LHCN-M2 (cell line): ENCODE measurements around the gene NASP. TPM values are rescaled to one million over a fixed set of nuclear protein-coding genes. Genes with fewer than 3 reads are reported as not detected.

Source experiments
- DNase-seq: peaks from one replicate; pipeline ENCODE4 v3.0.0-alpha.2; 2012; ENCODE audit warnings: low read depth
- polyA plus RNA-seq: library from polyadenylated mRNA; unstranded; fragments of >200 nt; gene quantifications from one replicate; pipeline ENCODE4 v1.2.1, GENCODE V29; 2012; ENCODE audit warnings: missing spikeins
- total RNA-seq: library from RNA; depleted of rRNA; stranded (reverse); fragments of >200 nt; gene quantifications from 2 replicates; pipeline ENCODE4 v1.2.3, GENCODE V29; 2014; rRNA removed

The NASP gene
- 112 and 123 TPM in 2 replicates for total RNA-seq
- polyA plus RNA-seq, result 73.9 TPM

DNA sequence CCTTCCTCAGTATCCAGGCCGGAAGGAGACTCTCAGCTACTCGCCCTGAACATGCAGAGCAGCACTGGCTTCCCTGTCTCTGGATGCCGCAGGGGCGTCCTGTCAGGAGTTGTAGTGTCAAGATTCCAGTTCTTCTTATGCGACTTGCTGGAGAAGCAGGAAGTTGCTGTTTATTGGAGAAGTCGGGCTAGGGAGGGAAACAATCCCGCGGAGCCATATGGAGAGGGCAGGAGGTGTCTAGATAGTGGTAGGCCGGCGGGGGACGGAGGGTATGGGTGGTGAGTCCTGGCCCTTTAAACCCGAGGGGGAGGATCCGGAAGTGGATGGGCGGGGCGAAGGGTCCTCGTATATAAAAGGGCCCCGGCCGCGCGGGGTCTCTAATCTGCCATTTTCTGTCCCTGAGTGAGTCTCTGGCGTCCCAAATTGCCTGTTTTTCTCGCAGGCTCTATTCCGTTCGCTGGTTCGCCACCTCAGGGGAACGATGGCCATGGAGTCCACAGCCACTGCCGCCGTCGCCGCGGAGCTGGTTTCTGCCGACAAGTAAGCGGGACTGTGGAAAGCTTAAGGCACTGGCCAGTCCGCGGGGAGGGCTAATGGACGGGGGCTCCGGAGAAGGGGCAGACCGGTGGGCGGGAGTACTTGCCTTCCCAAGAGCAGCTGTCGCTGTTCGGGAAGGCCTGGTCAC is at the start of gene NASP:
Gene NASP, plus strand, starts transcription at position 376 of the 685 bp plus-strand sequence. Its CDS starts 106 bp downstream, at position 482.
- peak; percentile 79 for DNase-seq

DNA sequence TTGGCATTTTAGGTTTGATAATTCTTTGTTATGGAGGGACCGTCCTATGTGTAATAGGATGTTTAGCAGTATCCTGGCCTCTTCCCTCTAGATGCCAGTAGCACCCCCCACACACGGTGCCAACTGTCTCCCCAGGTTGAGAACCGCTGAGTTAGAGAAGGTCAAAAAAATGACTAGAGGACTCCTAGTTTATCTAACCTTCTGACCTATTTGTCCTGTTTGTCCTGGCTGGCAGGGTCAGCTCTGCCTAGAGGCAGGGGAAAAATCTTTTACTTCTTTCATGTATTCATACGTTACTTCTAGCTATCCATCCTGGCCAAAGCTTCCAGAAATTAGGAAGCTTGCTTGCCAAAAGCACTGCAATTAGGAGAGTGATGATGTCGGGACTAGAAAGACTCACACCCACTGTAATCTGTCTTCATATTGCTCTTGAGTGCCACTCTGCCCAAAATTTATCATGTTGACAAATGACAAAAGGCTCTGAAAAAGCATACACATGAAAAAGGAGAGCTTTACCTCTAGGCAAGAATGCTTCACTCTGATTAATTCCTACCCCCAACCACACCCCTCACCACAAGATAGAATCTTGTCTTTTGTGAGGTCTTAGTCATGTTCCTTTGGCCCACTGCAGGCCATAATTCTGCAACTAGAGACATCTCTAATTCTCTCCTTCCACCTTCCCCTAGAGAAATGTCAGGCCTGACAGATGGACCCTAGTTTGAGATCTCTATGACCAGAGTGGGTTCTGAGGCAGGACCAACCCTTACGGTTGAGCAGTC is 47.7 kb upstream of the NASP start:
- DNase-seq, result no peak

- DNase-seq, result no peak
These were observed 47.0 kb upstream of the NASP start for GRCh38 chr1:45536886-45537285.

GRCh38 chr1:45541193-45541592 is 42.6 kb upstream of the NASP start:
- no peak for DNase-seq

DNA sequence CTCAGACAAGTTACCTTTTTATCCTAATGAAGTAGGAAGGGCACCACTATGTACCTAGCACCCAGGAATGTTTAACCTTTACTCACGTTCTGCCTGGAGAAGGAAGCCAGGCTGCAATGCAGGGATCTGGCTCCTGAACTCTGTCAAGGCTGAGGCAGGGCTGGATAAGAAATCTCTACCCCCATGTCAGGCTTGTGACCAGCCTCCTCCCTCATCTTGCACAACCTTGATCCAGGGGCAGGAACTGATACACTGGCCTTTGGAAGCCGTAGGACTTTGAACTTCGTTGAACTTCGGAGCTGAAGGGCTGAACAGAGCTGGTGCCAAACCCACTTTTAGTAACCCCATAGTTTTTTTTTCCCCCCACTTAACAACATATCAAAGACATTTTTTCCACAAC is 41.2 kb upstream of the NASP start:
- DNase-seq, result no peak

DNA sequence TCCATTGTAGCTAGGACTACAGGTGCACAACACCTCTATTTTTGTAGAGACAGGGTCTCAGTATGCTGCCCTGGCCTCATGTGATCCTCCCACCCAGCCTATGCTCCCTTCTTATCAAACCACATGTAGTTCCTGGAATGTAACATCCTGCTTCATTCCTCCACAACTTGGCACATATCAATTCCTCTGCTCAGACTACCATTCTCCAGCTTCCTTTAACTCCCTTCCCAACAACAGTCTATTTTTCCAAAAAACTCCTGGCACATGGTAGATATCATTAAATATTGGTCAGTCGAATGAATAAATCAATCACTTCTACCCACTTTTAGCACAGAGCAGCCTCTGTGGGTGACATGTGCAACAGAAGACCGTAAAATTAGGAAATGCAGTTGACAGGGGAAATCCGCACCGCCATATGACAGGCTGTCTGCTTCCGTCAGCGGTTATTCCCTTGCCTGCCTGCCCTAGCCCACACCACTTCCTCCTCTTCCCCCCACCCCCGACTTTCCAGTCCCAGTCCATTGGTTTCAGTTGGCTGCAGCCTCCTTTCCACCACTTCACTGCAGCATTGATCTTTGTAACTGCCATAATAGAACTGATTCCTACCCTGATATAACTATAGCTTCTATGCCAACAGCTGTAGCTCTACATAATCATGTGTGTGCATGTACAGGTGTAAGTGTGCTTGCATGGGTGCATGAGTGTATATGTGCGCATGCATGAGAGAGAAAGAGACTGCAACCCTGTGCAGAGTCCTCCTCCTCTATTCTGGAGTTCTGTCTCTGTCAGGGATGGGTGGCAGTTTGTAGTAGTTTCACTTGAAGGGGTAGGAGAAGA is 40.0 kb upstream of the NASP start:
- DNase-seq, result no peak

DNA sequence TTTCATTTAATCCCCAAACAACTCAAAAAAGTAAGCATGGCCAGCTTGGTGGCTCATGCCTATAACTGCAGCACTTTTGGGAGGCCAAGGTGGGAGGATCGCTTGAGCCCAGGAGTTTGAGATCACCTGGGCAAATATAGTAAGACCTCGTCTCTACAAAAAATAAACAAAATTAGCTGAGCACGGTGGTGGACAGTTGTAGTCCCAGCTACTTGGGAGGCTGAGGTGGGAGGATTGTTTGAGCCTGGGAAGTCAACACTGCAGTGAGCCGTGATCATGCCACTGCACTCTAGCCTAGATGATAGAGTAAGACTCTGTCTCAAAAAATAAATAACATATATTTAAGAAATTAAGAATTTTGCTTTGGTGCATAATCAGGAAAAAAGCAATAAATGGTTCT is 39.3 kb upstream of the NASP start:
- DNase-seq, result no peak

- no peak for DNase-seq
These were observed 38.8 kb upstream of the NASP start for GRCh38 chr1:45545019-45545493.

DNA sequence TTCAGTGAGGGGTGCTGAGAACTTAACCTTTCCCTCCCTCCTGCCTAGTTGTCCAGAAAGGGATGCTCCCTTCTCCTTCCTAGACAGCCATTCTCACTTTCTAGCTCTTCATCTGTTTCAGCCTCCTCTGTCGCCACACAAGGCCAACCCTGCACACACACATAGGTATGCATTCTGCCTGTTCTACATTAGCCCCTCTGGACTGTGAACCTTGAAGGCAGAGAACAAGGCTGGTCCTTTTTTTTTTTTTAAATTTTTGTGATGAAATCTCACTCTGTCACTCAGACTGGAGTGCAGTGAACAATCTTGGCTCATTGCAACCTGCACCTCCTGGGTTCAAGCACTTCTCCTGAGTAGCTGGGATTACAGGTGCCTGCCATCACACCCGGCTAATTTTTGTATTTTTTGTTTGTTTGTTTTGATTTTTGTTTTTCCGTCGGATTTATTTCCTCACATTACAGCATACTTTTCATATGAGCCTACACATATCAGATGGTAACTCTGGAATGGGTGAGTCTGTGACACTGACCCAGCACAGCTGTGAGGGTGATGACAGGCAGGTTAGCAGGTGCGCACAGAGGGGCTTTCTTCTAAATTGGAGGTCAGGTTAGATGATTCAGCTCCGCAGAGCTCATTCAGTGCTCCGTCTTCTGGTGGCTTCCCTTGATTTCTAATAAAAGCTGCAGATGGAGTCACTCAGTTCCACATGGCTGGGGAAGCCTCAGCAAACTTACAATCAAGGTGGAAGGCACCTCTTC is 38.1 kb upstream of the NASP start:
- peak; percentile 28 for DNase-seq

DNA sequence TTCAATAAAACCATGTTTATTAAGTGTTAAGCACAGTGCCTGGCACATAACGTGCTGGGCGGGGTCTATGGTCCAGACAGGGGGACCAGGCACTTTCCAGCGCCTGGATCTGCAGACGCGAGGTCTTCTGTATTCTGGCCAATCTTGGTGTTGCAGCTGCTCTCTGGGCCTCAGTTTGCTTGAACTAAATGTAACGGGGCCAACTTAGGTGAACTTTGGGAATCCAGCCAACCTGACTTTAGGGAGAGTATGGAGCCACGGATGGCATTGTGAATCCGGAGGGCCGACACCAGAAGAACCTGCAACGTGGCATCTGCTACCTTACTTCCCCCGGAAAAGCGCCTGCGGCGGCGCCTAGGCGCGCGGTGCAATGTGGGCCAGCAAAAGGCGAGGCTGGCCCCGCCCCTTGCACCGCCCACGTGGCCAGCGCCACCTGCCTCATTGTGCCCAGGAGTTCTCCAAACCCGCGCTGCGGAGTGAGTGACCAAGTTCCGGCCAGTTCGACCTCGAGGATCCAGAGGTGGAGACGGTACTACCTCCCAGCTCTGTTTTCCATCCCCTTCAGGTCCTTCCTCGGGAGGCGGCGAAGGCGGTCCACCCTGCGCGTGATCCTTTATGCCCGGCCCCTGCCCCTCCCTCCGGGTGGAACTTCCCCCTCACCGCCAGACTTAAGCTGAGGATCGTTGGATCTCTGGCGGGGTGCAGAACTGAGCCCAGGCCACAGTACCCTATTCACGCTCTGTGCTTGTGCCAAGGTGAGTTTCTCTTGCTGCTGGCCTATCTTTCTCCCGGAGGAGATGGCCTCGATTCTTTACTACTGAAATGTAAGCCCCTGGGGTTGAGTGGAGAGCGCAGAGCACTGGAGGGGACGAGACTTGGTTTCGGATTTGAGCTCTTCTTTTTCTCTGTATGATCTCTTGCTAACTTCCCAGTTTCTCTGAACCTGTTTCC is 33.2 kb upstream of the NASP start, which contains the start of gene AKR1A1:
Gene AKR1A1, plus strand, starts transcription at position 426 of the 951 bp plus-strand sequence. CDS start 10,969 bp downstream, outside the sequence.
- peak; percentile 78 for DNase-seq

DNA sequence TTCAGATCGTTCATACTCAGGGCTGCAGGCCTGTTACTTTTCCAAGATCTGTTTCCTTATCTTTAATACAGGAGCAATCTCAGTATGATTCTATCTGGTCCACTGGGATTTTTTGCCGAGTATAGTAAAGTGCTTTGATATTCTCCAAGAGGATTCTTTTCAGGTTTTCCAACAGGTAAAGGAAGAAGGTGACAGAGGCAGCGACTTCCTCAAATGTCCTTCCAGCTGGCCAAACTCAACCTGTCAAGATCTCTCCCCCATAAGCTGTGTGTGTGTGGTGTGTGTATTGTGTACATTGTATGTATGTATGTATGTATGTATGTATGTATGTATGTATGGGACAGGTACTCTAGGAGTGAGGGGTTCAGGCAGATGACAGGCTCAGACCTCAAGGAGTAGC is 32.2 kb upstream of the NASP start:
- no peak for DNase-seq

DNA sequence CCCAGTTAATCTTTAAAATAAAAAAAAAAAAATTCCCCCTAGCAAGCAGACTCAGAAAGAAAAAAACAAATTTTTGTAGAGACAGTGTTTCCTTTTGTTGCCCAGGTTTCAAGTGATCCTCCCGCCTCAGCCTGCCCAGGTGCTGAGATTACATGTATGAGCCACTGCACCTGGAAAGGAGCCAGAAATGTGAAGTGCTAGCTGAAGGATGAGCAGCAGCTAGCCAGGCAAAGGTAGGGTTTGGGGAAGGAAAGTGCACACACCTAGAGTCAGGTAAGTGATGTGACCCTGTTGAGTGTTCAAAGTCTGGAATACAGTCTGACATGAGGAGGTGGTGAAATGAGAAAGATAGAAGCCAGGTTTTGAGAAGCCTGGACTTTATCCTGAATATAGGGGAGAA is 31.5 kb upstream of the NASP start:
- DNase-seq, result no peak

DNA sequence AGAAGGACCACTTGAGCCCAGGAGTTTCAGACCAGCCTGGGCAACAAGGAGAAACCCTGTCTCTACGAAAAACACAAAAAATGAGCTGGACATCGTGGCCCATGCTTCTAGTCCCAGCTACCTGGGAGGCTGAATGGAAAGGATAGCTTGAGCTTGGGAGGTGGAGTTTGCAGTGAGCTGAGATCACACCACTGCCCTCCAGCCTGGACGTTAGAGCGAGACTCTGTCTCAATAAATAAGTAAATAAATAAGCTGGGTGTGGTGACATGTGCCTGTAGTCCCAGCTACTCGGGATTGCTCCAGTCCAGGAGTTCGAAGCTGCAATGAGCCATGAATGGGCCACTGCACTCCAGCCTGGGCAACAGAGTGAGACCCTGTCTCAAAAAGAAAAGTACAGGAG is 29.6 kb upstream of the NASP start:
- no peak for DNase-seq

GRCh38 chr1:45557422-45557944 is 26.4 kb upstream of the NASP start:
- peak; percentile 46 for DNase-seq

- DNase-seq, result no peak
These were observed 20.0 kb upstream of the NASP start for GRCh38 chr1:45563843-45564242.

- DNase-seq, result no peak
These were observed 17.1 kb upstream of the NASP start for GRCh38 chr1:45566722-45567121.

- no peak for DNase-seq
These were observed 15.9 kb upstream of the NASP start for GRCh38 chr1:45567911-45568310.

GRCh38 chr1:45568421-45568820 is 15.4 kb upstream of the NASP start:
- DNase-seq, result no peak

DNA sequence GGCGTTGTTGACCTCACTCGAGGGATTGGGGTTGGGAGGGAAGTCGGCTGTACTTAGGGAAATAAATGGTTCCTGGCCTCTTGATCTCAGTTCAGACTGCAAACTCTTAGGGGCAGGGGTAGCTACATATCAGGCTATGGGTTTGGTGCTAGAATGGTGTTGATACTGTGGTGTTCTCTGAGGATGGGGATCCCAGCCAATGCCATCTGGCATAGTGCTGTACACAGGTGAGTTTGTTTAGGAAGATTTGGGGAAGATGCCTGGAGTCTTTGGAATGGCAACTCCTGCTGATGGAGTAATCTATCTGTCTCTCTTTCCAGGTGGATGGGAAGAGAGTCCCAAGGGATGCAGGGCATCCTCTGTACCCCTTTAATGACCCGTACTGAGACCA is 14.3 kb upstream of the NASP start:
- no peak for DNase-seq
